Inflammatory macrophage treated with lipopolysaccharide for 4 hours (primary cell): Measurements from ENCODE around the gene TMEM94.
"Not testable (repeated sequence)": the region's sequence is repeated elsewhere in the genome, so short reads cannot be mapped to it uniquely, and the experiment has no call there.

Experiments
- DNase-seq: peaks from one replicate; pipeline ENCODE4 v3.0.0-alpha.2; 2020

TMEM94 gene

GRCh38 chr17:75445896-75446295 is 10.5 kb upstream of the TMEM94 start:
- not testable (repeated sequence) for DNase-seq

GRCh38 chr17:75447951-75448856 is 8.2 kb upstream of the TMEM94 start:
- no peak for DNase-seq

GRCh38 chr17:75450270-75450669 is 6.2 kb upstream of the TMEM94 start:
- DNase-seq, result no peak

- DNase-seq, result no peak
Observed at GRCh38 chr17:75454193-75454592, 2.2 kb upstream of the TMEM94 start.

- not testable (repeated sequence) for DNase-seq
Observed at GRCh38 chr17:75454672-75455071, 1.8 kb upstream of the TMEM94 start.

- no peak for DNase-seq
Observed at GRCh38 chr17:75456039-75456416, 407 bp upstream of the TMEM94 start.

- no peak for DNase-seq
Observed at GRCh38 chr17:75457047-75457654, 716 bp downstream of the TMEM94 start.

- peak; percentile 1 for DNase-seq
Observed at GRCh38 chr17:75459246-75459589, 2.8 kb downstream of the TMEM94 start.

- DNase-seq, result peak; percentile 80
Observed at GRCh38 chr17:75459590-75460267, 3.3 kb downstream of the TMEM94 start.

- peak; percentile 27 for DNase-seq
Observed at GRCh38 chr17:75460295-75460694, 3.9 kb downstream of the TMEM94 start.

- no peak for DNase-seq
Observed at GRCh38 chr17:75463603-75464002, 7.2 kb downstream of the TMEM94 start.

GRCh38 chr17:75465039-75465438 is 8.6 kb downstream of the TMEM94 start:
- no peak for DNase-seq

- no peak for DNase-seq
Observed at GRCh38 chr17:75468291-75468754, 11.9 kb downstream of the TMEM94 start.

- DNase-seq, result no peak
Observed at GRCh38 chr17:75468779-75469373, 12.4 kb downstream of the TMEM94 start.

- DNase-seq, result no peak
Observed at GRCh38 chr17:75471207-75471606, 14.8 kb downstream of the TMEM94 start.

- no peak for DNase-seq
Observed at GRCh38 chr17:75472119-75472518, 15.7 kb downstream of the TMEM94 start.

- no peak for DNase-seq
Observed at GRCh38 chr17:75473246-75473645, 16.8 kb downstream of the TMEM94 start.

- DNase-seq, result no peak
Observed at GRCh38 chr17:75474736-75475135, 18.3 kb downstream of the TMEM94 start.

- DNase-seq, result no peak
Observed at GRCh38 chr17:75475144-75475835, 18.9 kb downstream of the TMEM94 start.

GRCh38 chr17:75475851-75476250 is 19.4 kb downstream of the TMEM94 start:
- no peak for DNase-seq

- DNase-seq, result no peak
Observed at GRCh38 chr17:75476271-75476671, 19.8 kb downstream of the TMEM94 start.

GRCh38 chr17:75476752-75477489 is 20.5 kb downstream of the TMEM94 start:
- DNase-seq, result no peak
